AG09309 (cell line): ENCODE measurements around the gene TMEM95.

Experiments
- DNase-seq: peaks from one replicate; pipeline ENCODE4 v3.0.0-alpha.2; 2010; ENCODE audit warnings: low read depth
- H3K4me3 ChIP-seq: 2 replicates; pipeline ENCODE4 v1.5.1; 2011; ENCODE audit warnings: mild to moderate bottlenecking, low read depth, low read length, moderate library complexity; ENCODE audit not compliant: control insufficient read depth
- TF ChIP-seq, protein P1 (sequence below): IDR thresholded peaks from 2 replicates; pipeline ENCODE4 v1.5.1; 2011; ENCODE audit warnings: mild to moderate bottlenecking, low read depth, low read length, inconsistent platforms; ENCODE audit not compliant: insufficient read depth, control insufficient read depth; ENCODE audit errors: missing control alignments

TMEM95 gene

DNA sequence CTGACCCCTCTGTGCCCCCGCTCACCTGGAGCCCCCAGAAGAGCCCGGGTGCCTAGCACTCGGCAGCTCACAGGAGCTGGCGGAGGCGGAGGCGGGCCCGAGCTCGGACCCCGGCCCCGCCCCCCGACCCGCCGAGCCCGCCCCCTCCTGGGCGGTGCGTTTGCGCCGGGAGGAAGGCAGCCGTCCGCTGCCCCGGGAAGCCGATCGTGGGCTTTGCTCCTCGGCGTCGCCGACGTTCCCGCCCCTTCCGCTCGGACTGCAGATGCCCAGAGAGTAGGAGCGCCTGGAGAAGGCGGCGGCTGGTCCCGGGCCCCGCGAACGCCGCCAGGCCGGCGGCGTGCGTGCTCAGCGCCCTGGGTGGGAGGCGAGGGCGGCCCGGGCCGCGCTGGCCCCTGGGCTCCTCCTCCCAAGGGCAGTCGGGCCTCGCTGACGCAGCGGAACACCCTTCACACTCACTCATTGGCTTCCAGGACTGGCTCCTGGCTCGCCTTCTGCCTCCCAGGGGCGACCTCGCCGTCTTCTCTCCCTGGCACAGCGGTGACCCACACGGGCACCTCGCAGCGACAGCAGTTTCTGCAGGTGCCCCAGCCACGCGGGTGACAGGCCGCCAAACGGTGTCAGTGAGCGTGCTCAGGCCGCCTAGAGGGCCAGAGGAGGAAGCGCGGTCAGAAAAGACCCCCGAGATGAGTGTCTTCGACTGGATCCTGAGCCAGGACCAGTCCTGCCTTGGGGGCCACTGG is 39.7 kb downstream of the TMEM95 start, which contains the start of gene PLSCR3:
Gene PLSCR3, minus strand, starts transcription at position 74 of the 740 bp plus-strand sequence. CDS start 415 bp downstream, outside the sequence.
- peak; percentile 35 for DNase-seq
- TF ChIP-seq, protein P1, sequence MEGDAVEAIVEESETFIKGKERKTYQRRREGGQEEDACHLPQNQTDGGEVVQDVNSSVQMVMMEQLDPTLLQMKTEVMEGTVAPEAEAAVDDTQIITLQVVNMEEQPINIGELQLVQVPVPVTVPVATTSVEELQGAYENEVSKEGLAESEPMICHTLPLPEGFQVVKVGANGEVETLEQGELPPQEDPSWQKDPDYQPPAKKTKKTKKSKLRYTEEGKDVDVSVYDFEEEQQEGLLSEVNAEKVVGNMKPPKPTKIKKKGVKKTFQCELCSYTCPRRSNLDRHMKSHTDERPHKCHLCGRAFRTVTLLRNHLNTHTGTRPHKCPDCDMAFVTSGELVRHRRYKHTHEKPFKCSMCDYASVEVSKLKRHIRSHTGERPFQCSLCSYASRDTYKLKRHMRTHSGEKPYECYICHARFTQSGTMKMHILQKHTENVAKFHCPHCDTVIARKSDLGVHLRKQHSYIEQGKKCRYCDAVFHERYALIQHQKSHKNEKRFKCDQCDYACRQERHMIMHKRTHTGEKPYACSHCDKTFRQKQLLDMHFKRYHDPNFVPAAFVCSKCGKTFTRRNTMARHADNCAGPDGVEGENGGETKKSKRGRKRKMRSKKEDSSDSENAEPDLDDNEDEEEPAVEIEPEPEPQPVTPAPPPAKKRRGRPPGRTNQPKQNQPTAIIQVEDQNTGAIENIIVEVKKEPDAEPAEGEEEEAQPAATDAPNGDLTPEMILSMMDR = peak; percentile 46
- H3K4me3 ChIP-seq = peak within 1 kb of the TSS; percentile 78

DNA sequence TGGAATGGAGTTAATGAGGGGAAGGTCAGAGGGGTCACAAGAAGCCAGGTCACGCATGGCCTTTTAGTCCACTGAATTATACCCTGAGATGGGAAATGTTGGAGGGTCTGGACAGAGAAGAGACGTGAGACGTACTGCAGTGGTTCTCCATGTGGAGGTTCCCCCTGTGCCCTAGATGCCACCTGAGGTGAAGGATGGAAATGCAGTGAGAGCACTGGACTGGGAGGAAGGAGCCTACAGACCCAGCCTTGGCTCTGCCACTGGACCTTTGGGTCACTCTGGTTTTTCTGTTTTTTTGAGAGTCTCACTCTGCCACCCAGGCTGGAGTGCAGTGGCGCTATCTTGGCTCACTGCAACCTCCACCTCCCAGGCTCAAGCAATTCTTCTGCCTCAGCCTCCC is 41.2 kb downstream of the TMEM95 start:
- TF ChIP-seq, protein P1 = no peak
- no peak for DNase-seq
- H3K4me3 ChIP-seq = no peak overlapping the region

DNA sequence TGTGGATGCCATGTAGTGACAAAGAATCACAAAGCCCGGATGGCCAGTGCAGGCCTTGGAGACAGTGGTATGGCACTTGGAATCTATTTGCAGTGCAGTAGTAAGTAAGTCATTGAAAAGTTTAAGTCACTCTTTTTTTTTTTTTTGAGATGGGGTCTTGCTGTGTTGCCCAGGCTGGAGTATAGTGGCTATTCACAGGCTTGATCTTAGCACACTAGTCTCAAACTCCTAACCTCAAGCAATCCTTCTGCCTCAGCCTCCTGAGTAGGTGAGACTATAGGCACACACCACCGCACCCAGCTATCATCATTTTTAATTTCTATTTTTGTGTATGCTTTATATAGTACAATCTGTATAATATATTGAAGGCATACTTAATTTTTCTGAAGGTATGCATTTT is 43.7 kb downstream of the TMEM95 start:
- TF ChIP-seq, protein P1 = no peak
- no peak overlapping the region for H3K4me3 ChIP-seq

DNA sequence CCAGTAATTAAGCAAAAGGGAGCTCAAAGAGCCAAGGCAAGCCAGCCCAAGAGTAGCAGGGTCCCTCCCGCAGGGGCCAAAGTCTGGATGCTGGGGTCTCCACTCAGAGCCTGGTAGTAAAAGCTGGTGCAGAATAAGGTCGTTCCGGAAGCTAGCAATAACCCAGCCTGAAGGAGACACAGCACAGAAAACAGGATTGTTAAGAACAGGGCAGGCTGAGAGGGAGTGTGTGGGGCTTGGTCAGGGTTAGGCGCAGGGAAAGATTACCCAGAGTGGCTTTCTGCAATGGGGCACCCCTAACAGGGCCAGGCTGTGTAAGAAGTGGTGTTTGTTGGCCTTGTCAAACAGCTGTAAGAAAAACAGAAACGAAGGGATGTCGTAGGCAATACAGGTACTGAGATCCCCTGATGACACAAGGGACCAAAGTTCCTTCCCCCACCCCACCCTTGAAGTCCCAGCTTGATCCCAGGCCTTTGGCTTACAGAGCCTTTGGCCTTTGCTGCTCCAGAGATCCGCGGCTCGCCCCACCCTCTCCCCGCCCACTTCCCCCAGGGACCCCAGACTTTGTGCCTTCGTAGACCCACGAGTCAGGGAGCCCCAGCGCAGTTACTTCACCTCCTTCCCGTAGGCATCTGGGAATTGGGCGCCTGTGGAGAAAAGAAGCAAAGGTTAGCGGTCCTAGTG is 48.2 kb downstream of the TMEM95 start:
- TF ChIP-seq, protein P1 = no peak
- no peak for DNase-seq
- H3K4me3 ChIP-seq = peak overlapping the region; percentile 73

More for the DNA sequence above, 43.7 kb downstream of the TMEM95 start:
- DNase-seq = no peak

DNA sequence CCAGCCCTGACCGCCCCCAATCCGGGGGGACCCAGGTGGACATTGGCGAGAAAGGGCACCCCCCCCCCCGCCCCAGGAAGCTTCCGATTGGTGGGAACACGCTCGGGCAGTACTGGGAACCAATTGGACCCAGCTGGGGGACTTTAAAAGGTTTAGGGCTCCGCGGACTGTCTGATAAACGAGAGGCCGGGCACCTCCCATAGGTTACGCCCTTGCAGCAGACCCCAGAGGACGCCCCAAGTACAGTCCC is 48.7 kb downstream of the TMEM95 start:
- DNase-seq = peak; percentile 8
- H3K4me3 ChIP-seq = peak overlapping the region; percentile 73
- TF ChIP-seq, protein P1 = no peak

DNA sequence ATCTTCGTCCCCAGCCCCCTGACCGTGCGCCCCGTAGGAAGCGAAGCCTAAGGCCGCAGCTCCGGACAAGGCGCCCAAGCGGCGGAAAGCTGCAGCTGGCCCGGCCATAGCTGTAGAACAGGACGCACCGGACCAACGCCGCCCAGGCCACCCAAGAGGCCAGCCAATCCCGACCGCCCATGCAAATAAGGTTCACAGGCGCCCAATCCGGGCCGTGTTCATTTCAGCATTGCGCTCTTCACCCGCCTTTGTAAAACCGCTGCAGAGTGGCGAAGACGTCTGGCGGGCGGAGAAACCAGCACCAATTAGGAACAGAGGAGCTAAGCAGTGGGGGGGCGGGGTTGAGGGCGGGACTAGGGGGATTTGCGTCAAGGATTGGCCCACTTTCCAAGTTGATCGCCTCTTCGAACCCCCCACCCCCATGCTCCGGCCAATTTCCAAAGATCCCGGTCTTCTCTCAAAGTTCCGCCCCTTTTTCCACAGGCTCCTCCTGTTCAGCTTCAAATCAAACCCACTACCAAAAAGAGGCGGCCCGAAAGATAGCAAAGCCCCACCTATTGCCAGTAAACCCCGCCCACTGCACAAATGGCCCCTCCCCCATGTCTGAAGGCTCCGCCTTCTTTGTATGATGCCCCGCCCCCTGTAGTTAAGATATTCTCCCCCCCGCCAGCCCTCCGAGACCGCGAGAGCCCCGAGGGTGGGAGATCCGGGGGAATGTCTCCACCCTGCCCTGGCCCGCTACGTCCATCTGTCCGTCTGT is 49.2 kb downstream of the TMEM95 start, which contains the start of gene TMEM256:
Gene TMEM256, minus strand, starts transcription at position 121 of the 760 bp plus-strand sequence. Its CDS starts 13 bp downstream, at position 108.
- H3K4me3 ChIP-seq = peak within 1 kb of the TSS; percentile 91
- peak; percentile 98 for DNase-seq
- TF ChIP-seq, protein P1 = no peak
